ENCODE measurements around the gene TRAPPC13.
"Not testable (repeated sequence)": the region's sequence is repeated elsewhere in the genome, so short reads cannot be mapped to it uniquely, and the experiment has no call there.

Gene TRAPPC13

GRCh38 chr5:65624571-65625555 lies at the start of gene TRAPPC13, which contains the start of gene SHLD3:
TSS of gene TRAPPC13 (plus strand) at chr5:65625027. CDS start at chr5:65625061, 34 bp downstream.
TSS of gene SHLD3 (plus strand) at chr5:65625027. CDS start at chr5:65629588, 4,561 bp downstream.
- DNase-seq (ENCODE audit: low read depth in 2 of 2): peak; percentile 64 to 67

- DNase-seq (ENCODE audit: low read depth in 2 of 2): no peak
Observed at GRCh38 chr5:65577141-65577540, 47.7 kb upstream of the TRAPPC13 start.

DNA sequence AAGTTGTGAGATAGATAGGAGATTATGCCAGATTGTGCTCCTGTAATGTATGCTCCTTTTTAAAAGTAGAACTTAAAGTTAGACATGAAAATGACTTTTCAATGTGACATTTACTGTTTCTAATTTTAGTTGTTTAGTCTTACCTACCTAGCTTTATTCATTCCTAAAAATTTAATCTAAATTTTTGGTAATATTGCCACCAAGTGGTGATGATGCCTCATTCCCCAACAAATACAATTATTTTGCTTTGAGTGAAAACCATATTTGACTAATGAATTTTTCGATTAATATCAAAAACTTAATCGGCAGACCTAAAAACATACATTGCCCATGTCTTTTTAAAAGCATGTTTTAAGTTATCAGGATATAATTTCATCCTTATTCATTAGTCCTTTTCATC lies 36.1 kb upstream of the TRAPPC13 start:
- no peak for DNase-seq (ENCODE audit: low read depth in 2 of 2)

DNA sequence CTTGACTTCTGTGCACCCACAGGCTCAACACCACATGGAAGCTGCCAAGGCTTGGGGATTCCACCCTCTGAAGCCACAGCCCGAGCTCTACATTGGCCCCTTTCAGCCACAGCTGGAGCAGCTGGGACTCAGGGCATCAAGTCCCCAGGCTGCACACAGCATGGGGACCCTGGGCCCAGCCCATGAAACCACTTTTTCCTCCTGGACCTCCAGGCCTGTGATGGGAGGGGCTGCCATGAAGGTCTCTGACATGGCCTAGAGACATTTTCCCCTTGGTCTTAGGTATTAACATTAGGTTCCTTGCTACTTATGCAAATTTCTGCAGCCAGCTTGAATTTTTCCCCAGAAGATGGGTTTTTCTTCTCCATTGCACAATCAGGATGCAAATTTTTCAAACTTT lies 23.1 kb upstream of the TRAPPC13 start:
- DNase-seq (ENCODE audit: low read depth in 2 of 2): not testable (repeated sequence)

- no peak for DNase-seq (ENCODE audit: low read depth in 2 of 2)
Observed at GRCh38 chr5:65611524-65611923, 13.3 kb upstream of the TRAPPC13 start.

DNA sequence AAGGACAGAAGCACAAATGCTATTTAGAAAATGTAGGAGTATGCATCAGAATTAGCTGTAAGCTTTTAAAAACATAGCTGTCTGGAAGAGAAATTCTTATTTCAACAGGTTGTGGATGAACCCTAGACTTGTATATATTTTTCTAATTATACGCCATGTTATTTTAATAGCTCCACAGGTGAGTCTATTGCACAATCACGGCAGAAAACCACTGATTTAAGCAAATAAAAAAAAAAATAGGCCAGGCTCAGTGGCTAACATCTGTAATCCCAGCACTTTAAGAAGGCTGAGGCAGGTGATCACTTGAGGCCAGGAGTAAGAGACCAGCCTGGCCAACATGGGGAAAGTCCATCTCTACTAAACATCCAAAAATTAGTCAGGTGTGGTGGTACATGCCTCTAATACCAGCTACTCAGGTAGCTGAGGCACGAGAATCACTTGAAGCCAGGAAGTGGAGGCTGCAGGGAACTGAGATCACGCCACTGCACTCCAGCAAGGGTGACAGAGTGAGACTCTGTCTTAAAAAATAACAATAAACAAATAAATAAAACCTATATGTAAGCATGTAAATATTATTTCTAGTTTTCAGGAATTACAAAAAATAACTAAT lies 12.4 kb upstream of the TRAPPC13 start:
- DNase-seq (ENCODE audit: low read depth in 2 of 2): no peak

GRCh38 chr5:65620021-65620420 lies 4.8 kb upstream of the TRAPPC13 start:
- no peak for DNase-seq (ENCODE audit: low read depth in 2 of 2)

DNA sequence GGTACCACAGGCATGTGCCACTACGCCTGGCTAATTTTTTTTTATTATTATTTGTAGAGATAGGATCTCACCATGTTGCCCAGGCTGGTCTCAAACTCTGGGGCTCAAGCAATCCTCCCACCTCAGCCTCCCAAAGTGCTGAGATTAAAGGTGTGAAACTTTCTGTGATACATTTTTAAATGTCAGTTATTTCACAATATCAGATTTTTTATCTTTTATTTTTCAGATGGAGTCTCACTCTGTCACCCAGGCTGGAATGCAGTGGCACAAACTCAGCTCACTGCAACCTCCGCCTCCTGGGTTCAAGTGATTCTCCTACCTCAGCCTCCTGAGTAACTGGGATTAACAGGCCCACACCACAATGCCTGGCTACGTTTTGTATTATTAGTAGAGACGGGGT lies 2.9 kb upstream of the TRAPPC13 start:
- not testable (repeated sequence) for DNase-seq (ENCODE audit: low read depth in 2 of 2)

- DNase-seq (ENCODE audit: low read depth in 2 of 2): no peak
Observed at GRCh38 chr5:65623482-65623881, 1.3 kb upstream of the TRAPPC13 start.

DNA sequence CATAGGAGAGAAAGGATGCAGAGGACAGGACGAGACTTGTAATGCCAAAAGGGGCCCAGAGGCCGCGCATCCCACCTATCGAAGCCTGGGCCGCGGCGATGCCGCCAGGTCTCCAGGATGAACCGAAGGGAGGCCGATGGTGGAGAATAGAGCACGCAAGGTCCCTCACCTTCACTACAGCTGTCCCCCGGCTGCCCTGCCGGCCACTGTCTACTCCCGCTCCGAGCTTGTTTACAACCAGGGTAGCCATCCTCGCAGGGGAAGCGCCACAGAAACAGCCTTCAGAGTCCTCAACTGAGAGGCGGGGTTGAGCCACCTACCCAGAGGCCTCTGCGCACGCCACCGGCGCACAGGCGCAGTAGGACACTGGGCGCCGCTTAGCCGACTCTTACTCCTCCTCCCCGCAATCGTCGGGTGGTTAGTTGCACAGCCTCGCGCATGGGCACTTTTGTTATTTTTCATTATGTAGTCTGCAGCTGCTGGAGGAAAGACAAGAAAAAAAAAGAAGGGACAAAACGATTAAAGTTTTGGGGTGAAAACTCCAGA lies 729 bp upstream of the TRAPPC13 start, which contains the start of gene TRIM23:
TRIM23 (minus strand) TSS at position 309 of the 546 bp plus-strand sequence; CDS start at position 250, 59 bp downstream.
- DNase-seq (ENCODE audit: low read depth in 2 of 2): peak; percentile 86 to 88

DNA sequence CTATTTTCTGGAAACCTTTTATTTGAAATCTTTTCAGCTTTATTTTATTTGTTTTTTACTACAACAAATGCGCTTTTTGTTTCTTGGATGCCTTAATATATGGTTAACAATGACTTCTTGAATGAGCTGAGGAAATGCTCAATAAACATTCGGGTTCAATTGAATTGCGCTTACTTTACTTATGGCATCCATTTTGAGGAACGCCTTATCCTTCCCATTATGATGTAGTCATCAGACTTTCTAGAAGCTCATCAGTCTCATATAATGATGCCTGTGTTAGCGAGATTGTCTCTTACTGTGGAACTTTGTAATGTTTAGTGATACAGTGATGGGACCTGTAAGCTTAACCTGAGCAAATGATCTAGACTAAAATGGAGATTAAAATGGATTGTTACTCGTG lies 916 bp downstream of the TRAPPC13 start:
- DNase-seq (ENCODE audit: low read depth in 2 of 2): no peak

- DNase-seq (ENCODE audit: low read depth in 2 of 2): no peak
Observed at GRCh38 chr5:65630981-65631380, 6.2 kb downstream of the TRAPPC13 start.

- DNase-seq (ENCODE audit: low read depth in 2 of 2): no peak
Observed at GRCh38 chr5:65640240-65640639, 15.4 kb downstream of the TRAPPC13 start.

DNA sequence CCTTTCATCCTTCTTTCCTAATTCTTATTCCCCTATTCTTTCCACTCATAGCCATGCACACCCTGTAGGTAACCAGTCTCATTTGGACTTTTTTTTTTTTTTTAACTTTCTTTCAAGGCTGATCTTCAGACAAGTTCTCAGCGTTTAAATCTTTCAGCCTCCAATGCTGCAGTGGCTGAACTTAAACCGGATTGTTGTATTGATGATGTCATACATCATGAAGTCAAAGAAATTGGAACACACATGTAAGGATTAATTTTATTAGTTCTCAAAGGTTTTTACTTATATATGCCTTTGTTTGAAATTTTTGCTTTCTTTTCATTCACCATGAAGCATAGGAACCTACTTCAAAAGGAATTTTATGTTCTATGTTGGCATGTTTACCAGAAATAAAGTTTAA lies 22.1 kb downstream of the TRAPPC13 start:
- DNase-seq (ENCODE audit: low read depth in 2 of 2): no peak

GRCh38 chr5:65647941-65648340 lies 23.1 kb downstream of the TRAPPC13 start:
- DNase-seq (ENCODE audit: low read depth in 2 of 2): no peak

GRCh38 chr5:65651144-65651543 lies 26.3 kb downstream of the TRAPPC13 start:
- DNase-seq (ENCODE audit: low read depth in 2 of 2): no peak

- DNase-seq (ENCODE audit: low read depth in 2 of 2): no peak
Observed at GRCh38 chr5:65654713-65655112, 29.9 kb downstream of the TRAPPC13 start.

DNA sequence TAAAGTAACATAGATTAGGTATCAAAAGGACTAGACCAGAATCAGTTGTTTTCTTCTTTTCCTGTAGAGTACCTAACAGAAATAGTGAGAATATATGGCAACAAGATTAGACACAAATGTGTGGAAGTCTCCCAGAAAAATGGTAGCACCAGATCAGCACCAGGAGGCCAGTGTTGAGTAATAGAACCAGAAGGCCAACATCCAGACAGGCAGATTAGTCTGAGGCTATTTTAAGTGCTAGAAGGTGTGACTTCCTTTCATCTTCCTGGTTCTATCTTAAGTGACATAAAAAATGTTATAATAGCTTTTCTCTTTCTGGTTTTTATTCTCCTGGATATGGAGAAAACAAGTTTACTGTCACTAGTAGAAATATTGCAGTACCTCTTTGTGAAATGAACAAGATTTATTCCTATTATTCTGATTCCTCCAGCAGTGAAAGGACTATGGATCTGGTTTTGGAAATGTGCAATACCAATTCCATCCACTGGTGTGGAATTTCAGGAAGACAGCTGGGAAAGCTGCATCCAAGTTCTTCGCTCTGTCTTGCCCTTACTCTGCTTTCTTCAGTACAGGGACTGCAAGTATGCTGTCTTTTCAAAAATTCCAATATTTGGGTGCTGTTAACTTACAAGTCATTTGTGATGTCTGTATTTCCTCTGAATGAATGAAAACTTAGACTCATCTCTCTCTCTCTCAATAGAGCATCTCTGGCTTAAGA lies 39.1 kb downstream of the TRAPPC13 start:
- no peak for DNase-seq (ENCODE audit: low read depth in 2 of 2)

DNA sequence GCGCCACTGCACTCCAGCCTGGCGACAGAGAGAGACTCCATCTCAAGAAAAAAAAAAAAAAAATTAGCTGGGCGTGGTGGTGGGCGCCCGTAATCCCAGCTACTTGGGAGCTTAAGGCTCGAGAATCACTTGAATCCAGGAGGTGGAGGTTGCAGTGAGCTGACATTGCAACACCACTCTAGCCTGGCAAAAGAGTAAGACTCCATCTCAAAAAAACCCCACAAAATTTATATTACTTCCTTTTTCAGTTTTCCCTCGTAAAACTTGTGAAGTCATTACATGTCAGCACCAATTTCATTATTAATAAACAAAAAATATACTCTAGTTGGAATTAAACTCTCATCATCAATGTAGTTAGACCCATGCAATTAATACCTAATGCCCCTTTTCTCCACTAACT lies 43.9 kb downstream of the TRAPPC13 start:
- no peak for DNase-seq (ENCODE audit: low read depth in 2 of 2)

DNA sequence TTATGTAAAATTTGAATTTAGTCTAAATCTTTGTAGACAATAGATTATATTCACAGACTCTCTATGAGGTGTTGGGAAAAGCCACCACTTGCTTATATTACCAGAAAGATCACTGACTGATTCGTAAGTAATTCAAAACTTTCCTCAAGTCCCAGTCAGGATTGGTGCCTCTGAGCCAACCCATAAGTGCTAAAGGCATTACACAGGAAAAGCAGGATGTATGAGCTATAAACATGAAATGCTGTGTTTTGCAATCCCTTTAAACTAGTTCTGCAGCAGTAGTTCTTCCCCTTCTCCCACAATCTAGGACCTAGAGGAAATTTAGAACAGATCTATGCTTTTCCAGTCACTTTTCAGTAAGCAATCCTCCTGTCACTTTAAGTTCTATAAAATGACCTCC lies 48.0 kb downstream of the TRAPPC13 start:
- no peak for DNase-seq (ENCODE audit: low read depth in 2 of 2)

- DNase-seq (ENCODE audit: low read depth in 2 of 2): no peak
Observed at GRCh38 chr5:65674749-65675148, 49.9 kb downstream of the TRAPPC13 start.

DNA sequence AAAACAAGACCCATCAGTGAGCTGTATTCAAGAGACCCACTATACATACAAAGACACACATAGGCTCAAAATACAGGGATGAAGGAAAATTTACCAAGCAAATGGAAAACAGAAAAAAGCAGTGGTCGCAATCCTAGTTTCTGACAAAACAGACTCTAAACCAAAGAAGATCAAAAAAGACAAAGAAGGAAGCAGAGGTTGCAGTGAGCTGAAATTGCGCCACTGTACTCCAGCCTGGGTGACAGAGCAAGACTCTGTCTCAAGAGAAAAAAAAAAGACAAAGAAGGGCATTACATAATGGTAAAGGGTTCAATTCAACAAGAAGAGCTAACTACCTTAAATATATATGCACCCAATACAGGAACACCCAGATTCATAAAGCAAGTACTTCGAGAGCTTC lies 51.2 kb downstream of the TRAPPC13 start:
- not testable (repeated sequence) for DNase-seq (ENCODE audit: low read depth in 2 of 2)

Measured in stimulated activated CD8-positive, alpha-beta memory T cell treated with anti-CD3 and anti-CD28 coated beads, Interleukin-15, amount 100 ng/mL, for 48 hours (primary cell).